Neural crest cell (in vitro differentiated cells): ENCODE data around the gene RAB12. TPM values are rescaled to one million over a fixed set of nuclear protein-coding genes. Genes with fewer than 3 reads are reported as not detected.
"Not testable (repeated sequence)": the region's sequence is repeated elsewhere in the genome, so short reads cannot be mapped to it uniquely, and the experiment has no call there.

Experiments used
- DNase-seq: peaks from one replicate; pipeline ENCODE4 v3.0.0; 2021; ENCODE audit warnings: low read depth, mixed read lengths, low spot score
- H3K27ac Mint-ChIP-seq: one replicate; pipeline ENCODE4 v1.8.0; 2021; ENCODE audit warnings: mild to moderate bottlenecking, mixed read lengths; ENCODE audit not compliant: unreplicated experiment
- H3K27me3 Mint-ChIP-seq: 2 replicates; pipeline ENCODE4 v1.8.0; 2021; ENCODE audit warnings: low read depth, mild to moderate bottlenecking, mixed read lengths
- H3K36me3 Mint-ChIP-seq: 2 replicates; pipeline ENCODE4 v1.8.0; 2021; ENCODE audit warnings: low read depth, mild to moderate bottlenecking, mixed read lengths
- H3K4me1 Mint-ChIP-seq: 2 replicates; pipeline ENCODE4 v1.8.0; 2021; ENCODE audit warnings: mixed read lengths
- H3K4me3 Mint-ChIP-seq: one replicate; pipeline ENCODE4 v1.8.0; 2021; ENCODE audit warnings: mild to moderate bottlenecking, mixed read lengths
- H3K9me3 Mint-ChIP-seq: 2 replicates; pipeline ENCODE4 v1.8.0; 2021; ENCODE audit warnings: mixed read lengths
- CTCF ChIP-seq: fragments of 200-600 bp; sonication (generic); conservative IDR thresholded peaks from 2 replicates; pipeline ENCODE4 v1.5.0; 2021; ENCODE audit warnings: antibody characterized with exemption, mild to moderate bottlenecking
- total RNA-seq: library from RNA; stranded (reverse); gene quantifications from 2 replicates; pipeline ENCODE4 v1.2.1, GENCODE V29; 2021

RAB12 gene
- total RNA-seq, 1 donor from 2014 or later, result 26.5 TPM

- Mint-ChIP-seq H3K4me3 (no peak overlapping the region), H3K9me3 (no peaks in the 10 kb centered on the region), H3K36me3 (no peaks in the 10 kb centered on the region), H3K27me3 (no peaks in the 10 kb centered on the region), H3K27ac (no peak overlapping the region), H3K4me1 (peaks cover 48% of the 10 kb centered on the region)
- no peak for TF ChIP-seq CTCF
- DNase-seq, result no peak
Measured at GRCh38 chr18:8616028-8616401, 6.8 kb downstream of the RAB12 start.

DNA sequence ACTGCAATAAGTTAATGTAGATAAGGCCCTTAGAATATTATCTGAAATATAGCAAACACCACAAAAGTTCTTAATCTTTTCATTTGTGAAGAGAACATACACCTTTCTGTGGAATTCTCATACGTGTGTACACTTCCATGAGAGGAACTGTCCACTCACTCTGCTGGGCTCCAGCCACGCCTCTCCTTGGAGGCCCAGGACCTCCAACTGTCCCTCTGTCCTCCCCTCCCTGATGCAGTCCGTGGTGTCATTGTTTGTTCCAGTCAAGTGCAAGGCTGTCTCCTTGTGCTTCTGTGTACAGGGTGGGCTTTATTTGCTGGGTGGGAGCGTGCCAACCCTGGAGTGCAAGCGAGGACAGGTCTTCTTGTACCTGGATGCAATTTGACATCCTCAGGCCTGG is 8.7 kb downstream of the RAB12 start:
- H3K4me3 Mint-ChIP-seq, result no peak overlapping the region
- TF ChIP-seq CTCF, result no peak
- peaks cover 51% of the 10 kb centered on the region for H3K4me1 Mint-ChIP-seq
- H3K27ac Mint-ChIP-seq, result no peak overlapping the region
- no peaks in the 10 kb centered on the region for H3K27me3 Mint-ChIP-seq
- peaks cover 3% of the 10 kb centered on the region for H3K36me3 Mint-ChIP-seq
- DNase-seq, result no peak
- H3K9me3 Mint-ChIP-seq, result no peaks in the 10 kb centered on the region

DNA sequence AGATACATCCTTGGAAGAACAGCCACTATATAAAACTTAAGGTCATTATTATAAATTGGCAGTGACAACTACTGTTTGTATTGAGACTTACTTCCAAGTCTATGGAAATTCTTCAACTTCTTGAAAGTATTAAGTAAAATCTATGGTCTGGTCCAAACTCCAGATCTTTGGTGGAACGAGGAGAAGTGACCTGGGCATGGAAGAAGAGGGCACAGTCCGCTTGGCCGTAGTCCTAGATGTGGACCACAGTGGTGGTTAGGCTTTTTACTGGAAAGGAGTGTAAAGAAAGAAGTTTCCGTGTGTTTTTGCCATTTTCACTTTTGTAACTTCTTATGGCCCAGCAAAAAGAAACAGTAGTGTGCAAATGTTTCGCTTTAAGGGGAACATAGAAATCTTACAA is 9.8 kb downstream of the RAB12 start:
- Mint-ChIP-seq H3K27me3 (no peaks in the 10 kb centered on the region), H3K36me3 (peaks cover 3% of the 10 kb centered on the region), H3K9me3 (no peaks in the 10 kb centered on the region), H3K27ac (no peak overlapping the region), H3K4me3 (no peak overlapping the region), H3K4me1 (peaks cover 46% of the 10 kb centered on the region)
- no peak for DNase-seq
- no peak for TF ChIP-seq CTCF

GRCh38 chr18:8619835-8620577 is 10.8 kb downstream of the RAB12 start:
- Mint-ChIP-seq H3K4me3 (no peak overlapping the region), H3K4me1 (peaks cover 41% of the 10 kb centered on the region)

GRCh38 chr18:8620845-8621244 is 11.6 kb downstream of the RAB12 start:
- Mint-ChIP-seq H3K4me1 (peaks cover 34% of the 10 kb centered on the region), H3K36me3 (peaks cover 3% of the 10 kb centered on the region), H3K9me3 (no peaks in the 10 kb centered on the region), H3K27me3 (no peaks in the 10 kb centered on the region), H3K4me3 (no peak overlapping the region), H3K27ac (no peak overlapping the region)
- no peak for TF ChIP-seq CTCF
- no peak for DNase-seq

More at GRCh38 chr18:8619835-8620577, 10.8 kb downstream of the RAB12 start:
- no peaks in the 10 kb centered on the region for H3K27me3 Mint-ChIP-seq
- TF ChIP-seq CTCF, result no peak
- H3K27ac Mint-ChIP-seq, result no peak overlapping the region
- no peaks in the 10 kb centered on the region for H3K9me3 Mint-ChIP-seq
- H3K36me3 Mint-ChIP-seq, result peaks cover 3% of the 10 kb centered on the region
- no peak for DNase-seq

DNA sequence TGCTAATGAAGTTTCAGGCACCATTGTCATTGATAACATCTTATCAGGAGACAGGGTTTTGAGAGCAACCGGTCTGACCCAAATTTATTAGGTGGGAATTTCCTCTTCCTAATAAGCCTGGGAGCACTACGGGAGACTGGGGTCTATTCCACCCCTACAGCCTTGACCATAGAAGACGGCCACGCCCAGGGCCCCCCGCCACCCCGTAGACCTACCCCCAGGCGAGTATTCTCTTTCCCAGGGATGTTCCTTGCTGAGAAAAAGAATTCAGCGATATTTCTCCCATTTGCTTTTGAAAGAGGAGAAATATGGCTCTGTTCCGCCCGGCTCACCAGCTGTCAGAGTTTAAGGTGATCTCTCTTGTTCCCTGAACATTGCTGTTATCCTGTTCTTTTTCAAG is 13.4 kb downstream of the RAB12 start:
- H3K4me1 Mint-ChIP-seq, result peaks cover 43% of the 10 kb centered on the region
- not testable (repeated sequence) for DNase-seq, H3K27ac Mint-ChIP-seq, H3K36me3 Mint-ChIP-seq, H3K4me3 Mint-ChIP-seq, H3K9me3 Mint-ChIP-seq, H3K27me3 Mint-ChIP-seq
